Adrenal gland (tissue), 12 donors: ENCODE measurements around the gene ADCY1. TPM values are rescaled to one million over a fixed set of nuclear protein-coding genes. Genes with fewer than 3 reads are reported as not detected.

ENCODE experiments used
- DNase-seq, 7 donors: peaks; one replicate each; pipeline ENCODE4 v3.0.0-alpha.2; 2019 to 2020
- H3K27ac ChIP-seq, 5 donors: fragments of 200-600 bp; sonication (generic) in 4 of 5; 1 replicate in 3 of 5; 2 replicates in 2 of 5; pipeline versions ENCODE4 v1.5.1 to v1.8.0; 2016 to 2020; ENCODE audit warnings: mild to moderate bottlenecking in 1 of 5
- H3K27me3 ChIP-seq: fragments of 200-600 bp; 2 replicates; pipeline ENCODE4 v1.8.0; 2021
- H3K36me3 ChIP-seq, 2 donors: fragments of 200-600 bp; replicated peaks in 1 of 2; 1 replicate in 1 of 2; 2 replicates in 1 of 2; pipeline versions ENCODE4 v1.5.1 to v1.8.0; 2018 to 2022
- H3K4me1 ChIP-seq, 2 donors: fragments of 200-600 bp; replicated peaks in 1 of 2; 1 replicate in 1 of 2; 2 replicates in 1 of 2; pipeline versions ENCODE4 v1.5.1 to v1.8.0; 2018 to 2021
- H3K4me3 ChIP-seq, 4 donors: fragments of 200-600 bp; sonication (generic) in 3 of 4; one replicate each; pipeline ENCODE4 v1.5.1; 2016 to 2018
- H3K9me3 ChIP-seq, 3 donors: fragments of 200-600 bp; sonication (generic) in 1 of 3; replicated peaks in 1 of 3; 1 replicate in 2 of 3; 2 replicates in 1 of 3; pipeline versions ENCODE4 v1.5.1 to v1.8.0; 2016 to 2021
- CTCF ChIP-seq, 6 experiments: fragments of 450-650 bp in 4 of 6; fragments of 200-600 bp in 2 of 6; sonication (generic) in 1 of 6; IDR thresholded peaks; 1 replicate in 5 of 6; 2 replicates in 1 of 6; pipeline versions ENCODE4 v1.5.1 to v1.8.0; 2016 to 2021; ENCODE audit warnings: antibody characterized with exemption in 6 of 6, mild to moderate bottlenecking in 2 of 6, moderate library complexity in 1 of 6
- POLR2A ChIP-seq, 2 donors: fragments of 450-650 bp; IDR thresholded peaks; one replicate each; pipeline ENCODE4 v1.6.1; 2017; ENCODE audit warnings: antibody characterized with exemption in 2 of 2, mild to moderate bottlenecking in 2 of 2, moderate library complexity in 1 of 2
- WGBS, 4 donors: extraction: QIAGEN DNeasy Blood & Tissue Kit in 2 of 4; methylation state at CpG; one replicate each; pipeline versions ENCODE4 v1.1.5 to v1.1.7; 2013 to 2017; 5-methylcytosine and 5-hydroxymethylcytosine counted together
- intact Hi-C, 2 donors: fragments of 100-400 bp; cut with DNase I; formaldehyde crosslinking; loops; one replicate each; pipeline versions ENCODE4 v1.14.1 to v1.15.0; 2022 to 2023
- polyA plus RNA-seq, 3 donors: library from polyadenylated mRNA; stranded (reverse); fragments of 200-250 nt in 2 of 3; fragments of 350-450 nt in 1 of 3; fragmentation: Illumina TruSeq in 1 of 3; extraction: RNeasy Lipid Tissue Mini Kit (QIAGEN cat#74804) in 1 of 3; gene quantifications; one replicate each; pipeline ENCODE4 v1.2.3, GENCODE V29; 2013 to 2014
- total RNA-seq, 9 donors: library from RNA; depleted of rRNA in 4 of 9; stranded (reverse); fragments of >200 nt in 4 of 9; fragments of 120-200 nt in 1 of 9; fragmentation: NEBNext Ultra II Directional in 1 of 9; extraction: Animal tissue kit (Norgen Biotek cat#: 25700) in 1 of 9; gene quantifications; one replicate each; pipeline versions ENCODE4 v1.1.0 to v1.2.4, GENCODE V29; 2013 to 2023
- donor health status: healthy with polysubstance abuse.
- donor health status: Bipolar disorder and iron deficiency.
- donor health status: DM: yes; HTN: yes; CAD: no.
- donor health status: DM: no; HTN: no; CAD: no.
- donor health status: DM: no; HTN: no; CAD: no.
- donor health status: DM: yes; HTN: yes; CAD: no.

The ADCY1 gene
- total and polyA plus RNA-seq, 12 donors, result 0.88 to 9.5 (median 4.2) TPM

GRCh38 chr7:45650404-45651394 is 76.5 kb downstream of the ADCY1 start:
- intact Hi-C loops, result loop anchor here in 1 of 2 donors (10.0 kb wide), 1 partner anchor 496 kb away; the partner anchor contains the start of gene RAMP3
- 68 to 79% (median 75%) methylated on average over 7 to 13 of the region's 13 CpGs for WGBS, 4 donors
- no peak for TF ChIP-seq CTCF (IDR thresholded peaks at IDR 0.05)
- TF ChIP-seq POLR2A (IDR thresholded peaks at IDR 0.05), result no peak

GRCh38 chr7:45651540-45651939 is 77.4 kb downstream of the ADCY1 start:
- 87 to 93% (median 88%) methylated on average over 6 of the region's 6 CpGs for WGBS, 4 donors
- no peak for TF ChIP-seq CTCF (IDR thresholded peaks at IDR 0.05)
- intact Hi-C loops, result loop anchor here in 1 of 2 donors (10.0 kb wide), 1 partner anchor 497 kb away; the partner anchor contains the start of gene RAMP3
- Histone ChIP-seq H3K36me3 (no peaks in the 10 kb centered on the region), H3K4me1 (peaks cover 9 to 10% of the 10 kb centered on the region in 2 donors), H3K9me3 (no peaks in the 10 kb centered on the region), H3K27me3 (no peaks in the 10 kb centered on the region), H3K4me3 (no peak overlapping the region), H3K27ac (no peak overlapping the region)
- no peak for DNase-seq

More at GRCh38 chr7:45650404-45651394, 76.5 kb downstream of the ADCY1 start:
- Histone ChIP-seq H3K27me3 (no peaks in the 10 kb centered on the region), H3K4me1 (peaks cover 9 to 10% of the 10 kb centered on the region in 2 donors), H3K27ac (no peak overlapping the region), H3K9me3 (no peaks in the 10 kb centered on the region), H3K4me3 (no peak overlapping the region), H3K36me3 (no peaks in the 10 kb centered on the region)
- DNase-seq, result peak in 1 of 7 donors; percentile 45

- intact Hi-C loops, result loop anchor here in 1 of 2 donors (10.0 kb wide), 1 partner anchor 498 kb away; the partner anchor contains the start of gene RAMP3
- H3K9me3 ChIP-seq, result no peaks in the 10 kb centered on the region
- H3K4me3 ChIP-seq, result no peak overlapping the region
- TF ChIP-seq POLR2A (IDR thresholded peaks at IDR 0.05) (no peak), CTCF (IDR thresholded peaks at IDR 0.05) (no peak)
- no peak for DNase-seq
- H3K27ac ChIP-seq, result no peak overlapping the region
- no peaks in the 10 kb centered on the region for H3K27me3 ChIP-seq
- 84 to 100% (median 91%) methylated on average over 2 of the region's 2 CpGs for WGBS, 4 donors
- peaks cover 0 to 1% of the 10 kb centered on the region in 2 donors for H3K4me1 ChIP-seq
- no peaks in the 10 kb centered on the region for H3K36me3 ChIP-seq
Measured at GRCh38 chr7:45652630-45653029, 78.5 kb downstream of the ADCY1 start.

GRCh38 chr7:45653209-45653907 is 79.2 kb downstream of the ADCY1 start:
- Histone ChIP-seq H3K4me1 (no peaks in the 10 kb centered on the region), H3K9me3 (no peaks in the 10 kb centered on the region), H3K27me3 (no peaks in the 10 kb centered on the region), H3K27ac (no peak overlapping the region), H3K36me3 (no peaks in the 10 kb centered on the region), H3K4me3 (no peak overlapping the region)
- DNase-seq, result no peak
- 62 to 96% (median 85%) methylated on average over 3 to 4 of the region's 4 CpGs for WGBS, 4 donors
- intact Hi-C loops, result loop anchor here in 1 of 2 donors (10.0 kb wide), 1 partner anchor 499 kb away; the partner anchor contains the start of gene RAMP3
- TF ChIP-seq POLR2A (IDR thresholded peaks at IDR 0.05) (no peak), CTCF (IDR thresholded peaks at IDR 0.05) (no peak)
